Liver (tissue), 9 donors: ENCODE results near the gene WNT16. TPM values are rescaled to one million over a fixed set of nuclear protein-coding genes. Genes with fewer than 3 reads are reported as not detected.

Source experiments
- DNase-seq: peaks from one replicate; pipeline ENCODE4 v3.0.0-alpha.2; 2017; ENCODE audit warnings: low spot score
- H3K27ac ChIP-seq, 2 donors: one replicate each; pipeline ENCODE4 v1.7.0; 2013; ENCODE audit warnings: inconsistent platforms in 2 of 2, low read length in 2 of 2, control low read depth in 1 of 2, low read depth in 1 of 2, mild to moderate bottlenecking in 1 of 2
- H3K27me3 ChIP-seq, 4 donors: one replicate each; pipeline versions ENCODE4 v1.6.1 to v1.7.0; 2013; ENCODE audit warnings: low read length in 3 of 4, inconsistent platforms in 1 of 4, mild to moderate bottlenecking in 1 of 4, moderate library complexity in 1 of 4; ENCODE audit not compliant: control insufficient read depth in 4 of 4, insufficient read depth in 4 of 4
- H3K36me3 ChIP-seq, 4 donors: one replicate each; pipeline versions ENCODE4 v1.6.1 to v1.7.0; 2013; ENCODE audit warnings: low read length in 3 of 4, mild to moderate bottlenecking in 3 of 4, low read depth in 1 of 4, moderate library complexity in 1 of 4; ENCODE audit not compliant: control insufficient read depth in 4 of 4, insufficient read depth in 3 of 4
- H3K4me1 ChIP-seq, 4 donors: one replicate each; pipeline versions ENCODE4 v1.6.1 to v1.7.0; 2013; ENCODE audit warnings: low read length in 3 of 4, mild to moderate bottlenecking in 3 of 4, moderate library complexity in 1 of 4; ENCODE audit not compliant: control insufficient read depth in 4 of 4, insufficient read depth in 4 of 4
- H3K4me3 ChIP-seq, 3 donors: one replicate each; pipeline versions ENCODE4 v1.6.1 to v1.7.0; 2013; ENCODE audit warnings: low read length in 3 of 3, control low read depth in 1 of 3, low read depth in 1 of 3, mild to moderate bottlenecking in 1 of 3
- H3K9ac ChIP-seq, 2 donors: one replicate each; pipeline ENCODE4 v1.7.0; 2013; ENCODE audit warnings: low read length in 2 of 2, mild to moderate bottlenecking in 2 of 2, moderate library complexity in 2 of 2, control low read depth in 1 of 2, low read depth in 1 of 2
- H3K9me3 ChIP-seq, 4 donors: one replicate each; pipeline versions ENCODE4 v1.6.1 to v1.7.0; 2013; ENCODE audit warnings: low read length in 3 of 4; ENCODE audit not compliant: control insufficient read depth in 4 of 4
- CTCF ChIP-seq: fragments of 150-350 bp; IDR thresholded peaks from 2 replicates; pipeline ENCODE4 v1.5.1; 2017; ENCODE audit warnings: improper control_type of control experiment, low read depth, low read length; ENCODE audit not compliant: missing input control
- EGR1 ChIP-seq, 2 donors: IDR thresholded peaks; 2 replicates each; pipeline ENCODE4 v1.6.1; 2016 to 2018; ENCODE audit warnings: antibody characterized with exemption in 2 of 2, low read depth in 2 of 2
- FOXA1 ChIP-seq: IDR thresholded peaks from 2 replicates; pipeline ENCODE4 v1.6.1; 2016; ENCODE audit warnings: antibody characterized with exemption
- FOXA2 ChIP-seq: IDR thresholded peaks from 2 replicates; pipeline ENCODE4 v1.6.1; 2016; ENCODE audit warnings: antibody characterized with exemption
- HNF4A ChIP-seq, 2 donors: conservative IDR thresholded peaks; 2 replicates each; pipeline ENCODE4 v1.6.1; 2016; ENCODE audit warnings: antibody characterized with exemption in 2 of 2, mild to moderate bottlenecking in 2 of 2
- HNF4G ChIP-seq: IDR thresholded peaks from 2 replicates; pipeline ENCODE4 v1.6.1; 2016; ENCODE audit warnings: antibody characterized with exemption
- MAX ChIP-seq: IDR thresholded peaks from 2 replicates; pipeline ENCODE4 v1.6.1; 2016; ENCODE audit warnings: antibody characterized with exemption
- RXRA ChIP-seq, 2 donors: IDR thresholded peaks; 2 replicates each; pipeline ENCODE4 v1.6.1; 2017 to 2018; ENCODE audit warnings: antibody characterized with exemption in 2 of 2, mild to moderate bottlenecking in 1 of 2
- SP1 ChIP-seq: IDR thresholded peaks from 2 replicates; pipeline ENCODE4 v1.6.1; 2018; ENCODE audit warnings: antibody characterized with exemption, mild to moderate bottlenecking
- TAF1 ChIP-seq: conservative IDR thresholded peaks from 2 replicates; pipeline ENCODE4 v1.6.1; 2016; ENCODE audit warnings: antibody characterized with exemption, mild to moderate bottlenecking
- ZBTB33 ChIP-seq: IDR thresholded peaks from 2 replicates; pipeline ENCODE4 v1.6.1; 2016; ENCODE audit warnings: antibody characterized with exemption
- polyA plus RNA-seq, 2 donors: library from polyadenylated mRNA; stranded (reverse) in 1 of 2; unstranded in 1 of 2; fragments of 200-250 nt in 1 of 2; fragments of >200 nt in 1 of 2; fragmentation: Nextera tagmentation in 1 of 2; extraction: Ambion mirVana in 1 of 2; gene quantifications; one replicate each; pipeline versions ENCODE4 v1.2.1 to v1.2.3, GENCODE V29; 2013 to 2015
- total RNA-seq, 2 donors: library from RNA; depleted of rRNA; stranded (reverse); fragments of >200 nt; gene quantifications; one replicate each; pipeline ENCODE4 v1.2.3, GENCODE V29; 2014
- TF ChIP-seq, protein P1 (sequence below): IDR thresholded peaks from 2 replicates; pipeline ENCODE4 v1.6.1; 2016; ENCODE audit warnings: antibody characterized with exemption, mild to moderate bottlenecking
- donor health status: healthy.
- donor health status: healthy.
- donor health status: healthy.
- donor health status: healthy.
- donor health status: healthy.

The WNT16 gene
- total and polyA plus RNA-seq, 4 donors: not detected

DNA sequence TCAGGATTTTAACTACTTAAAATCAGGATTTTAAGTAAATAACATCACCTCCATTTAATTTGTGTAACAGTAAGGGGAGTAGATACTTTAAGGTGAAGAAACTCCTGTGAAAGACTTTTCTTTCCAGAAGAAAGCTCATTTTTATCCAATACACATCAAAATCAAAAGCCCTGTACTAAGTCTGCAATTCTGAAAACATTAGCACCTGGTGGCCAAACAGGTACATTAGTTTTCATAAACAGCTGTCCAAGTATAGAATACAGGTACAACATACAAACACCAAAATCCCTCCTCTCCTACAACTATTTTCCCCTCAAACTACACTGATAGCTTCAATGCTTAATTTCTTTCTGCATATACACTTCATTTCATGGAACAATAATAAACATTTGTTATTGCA, 44.4 kb downstream of the WNT16 start:
- H3K27ac ChIP-seq: no peak overlapping the region
- H3K9me3 ChIP-seq: no peaks in the 10 kb centered on the region

More for the DNA sequence above, 44.4 kb downstream of the WNT16 start:
- TF ChIP-seq MAX: no peak
- no peak for TF ChIP-seq SP1
- no peak for TF ChIP-seq TAF1
- TF ChIP-seq RXRA (IDR thresholded peaks at IDR 0.05): no peak
- TF ChIP-seq EGR1 (IDR thresholded peaks at IDR 0.05; ENCODE audit: low read depth in 2 of 2): no peak
- TF ChIP-seq, protein P1, sequence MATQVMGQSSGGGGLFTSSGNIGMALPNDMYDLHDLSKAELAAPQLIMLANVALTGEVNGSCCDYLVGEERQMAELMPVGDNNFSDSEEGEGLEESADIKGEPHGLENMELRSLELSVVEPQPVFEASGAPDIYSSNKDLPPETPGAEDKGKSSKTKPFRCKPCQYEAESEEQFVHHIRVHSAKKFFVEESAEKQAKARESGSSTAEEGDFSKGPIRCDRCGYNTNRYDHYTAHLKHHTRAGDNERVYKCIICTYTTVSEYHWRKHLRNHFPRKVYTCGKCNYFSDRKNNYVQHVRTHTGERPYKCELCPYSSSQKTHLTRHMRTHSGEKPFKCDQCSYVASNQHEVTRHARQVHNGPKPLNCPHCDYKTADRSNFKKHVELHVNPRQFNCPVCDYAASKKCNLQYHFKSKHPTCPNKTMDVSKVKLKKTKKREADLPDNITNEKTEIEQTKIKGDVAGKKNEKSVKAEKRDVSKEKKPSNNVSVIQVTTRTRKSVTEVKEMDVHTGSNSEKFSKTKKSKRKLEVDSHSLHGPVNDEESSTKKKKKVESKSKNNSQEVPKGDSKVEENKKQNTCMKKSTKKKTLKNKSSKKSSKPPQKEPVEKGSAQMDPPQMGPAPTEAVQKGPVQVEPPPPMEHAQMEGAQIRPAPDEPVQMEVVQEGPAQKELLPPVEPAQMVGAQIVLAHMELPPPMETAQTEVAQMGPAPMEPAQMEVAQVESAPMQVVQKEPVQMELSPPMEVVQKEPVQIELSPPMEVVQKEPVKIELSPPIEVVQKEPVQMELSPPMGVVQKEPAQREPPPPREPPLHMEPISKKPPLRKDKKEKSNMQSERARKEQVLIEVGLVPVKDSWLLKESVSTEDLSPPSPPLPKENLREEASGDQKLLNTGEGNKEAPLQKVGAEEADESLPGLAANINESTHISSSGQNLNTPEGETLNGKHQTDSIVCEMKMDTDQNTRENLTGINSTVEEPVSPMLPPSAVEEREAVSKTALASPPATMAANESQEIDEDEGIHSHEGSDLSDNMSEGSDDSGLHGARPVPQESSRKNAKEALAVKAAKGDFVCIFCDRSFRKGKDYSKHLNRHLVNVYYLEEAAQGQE: no peak
- TF ChIP-seq FOXA1: no peak
- no peak for TF ChIP-seq FOXA2
- no peak for TF ChIP-seq ZBTB33
- no peak for TF ChIP-seq CTCF
- no peak for TF ChIP-seq HNF4G
- no peak for TF ChIP-seq HNF4A (conservative IDR thresholded peaks at IDR 0.05)
- Histone ChIP-seq H3K36me3 (peaks cover 0 to 9% (median 7%) of the 10 kb centered on the region in 4 donors), H3K27me3 (no peaks in the 10 kb centered on the region), H3K9ac (no peak overlapping the region), H3K4me3 (no peak overlapping the region), H3K4me1 (no peaks in the 10 kb centered on the region)
- no peak for DNase-seq
